ENCODE measurements around the gene SDC1. TPM values are rescaled to one million over a fixed set of nuclear protein-coding genes. Genes with fewer than 3 reads are reported as not detected.

The SDC1 gene
- polyA plus RNA-seq, 1 of the 3 experiments (the other 2 are of a cell fraction) = 122 TPM

- Histone ChIP-seq H4K20me1 (ENCODE audit: insufficient read depth) (no peaks in the 10 kb centered on the region), H3K36me3 (replicated peaks in 1 of 2; ENCODE audit: control insufficient read depth in 1 of 2, insufficient read depth in 2 of 2, low read length in 1 of 2) (no peaks in the 10 kb centered on the region), H3K4me3 (ENCODE audit: low read depth in 2 of 2, low read length in 1 of 2) (no peak overlapping the region), H2AFZ (ENCODE audit: low read depth) (no peak overlapping the region), H3F3A (replicated peaks; ENCODE audit: insufficient read depth) (no peaks in the 10 kb centered on the region), H3K9ac (no peak overlapping the region), H3K27me3 (ENCODE audit: insufficient read depth) (no peaks in the 10 kb centered on the region), H3K4me2 (no peak overlapping the region), H3K27ac (ENCODE audit: low read depth in 2 of 2, low read length in 1 of 2) (no peak overlapping the region), H3K4me1 (ENCODE audit: control insufficient read depth in 1 of 2, insufficient read depth in 2 of 2, low read depth in 1 of 2, low read length in 1 of 2) (peaks cover 16 to 28% of the 10 kb centered on the region in 2 experiments; a peak in 2 of 4 replicates), H3K9me3 (no peaks in the 10 kb centered on the region), H3K79me2 (ENCODE audit: insufficient read depth) (no peaks in the 10 kb centered on the region), H3K9me2 (no peaks in the 10 kb centered on the region)
- TF ChIP-seq TAF1 (IDR thresholded peaks at IDR 0.05; ENCODE audit: borderline replicate concordance, low read depth, low read length) = no peak
- TF ChIP-seq, protein P1, sequence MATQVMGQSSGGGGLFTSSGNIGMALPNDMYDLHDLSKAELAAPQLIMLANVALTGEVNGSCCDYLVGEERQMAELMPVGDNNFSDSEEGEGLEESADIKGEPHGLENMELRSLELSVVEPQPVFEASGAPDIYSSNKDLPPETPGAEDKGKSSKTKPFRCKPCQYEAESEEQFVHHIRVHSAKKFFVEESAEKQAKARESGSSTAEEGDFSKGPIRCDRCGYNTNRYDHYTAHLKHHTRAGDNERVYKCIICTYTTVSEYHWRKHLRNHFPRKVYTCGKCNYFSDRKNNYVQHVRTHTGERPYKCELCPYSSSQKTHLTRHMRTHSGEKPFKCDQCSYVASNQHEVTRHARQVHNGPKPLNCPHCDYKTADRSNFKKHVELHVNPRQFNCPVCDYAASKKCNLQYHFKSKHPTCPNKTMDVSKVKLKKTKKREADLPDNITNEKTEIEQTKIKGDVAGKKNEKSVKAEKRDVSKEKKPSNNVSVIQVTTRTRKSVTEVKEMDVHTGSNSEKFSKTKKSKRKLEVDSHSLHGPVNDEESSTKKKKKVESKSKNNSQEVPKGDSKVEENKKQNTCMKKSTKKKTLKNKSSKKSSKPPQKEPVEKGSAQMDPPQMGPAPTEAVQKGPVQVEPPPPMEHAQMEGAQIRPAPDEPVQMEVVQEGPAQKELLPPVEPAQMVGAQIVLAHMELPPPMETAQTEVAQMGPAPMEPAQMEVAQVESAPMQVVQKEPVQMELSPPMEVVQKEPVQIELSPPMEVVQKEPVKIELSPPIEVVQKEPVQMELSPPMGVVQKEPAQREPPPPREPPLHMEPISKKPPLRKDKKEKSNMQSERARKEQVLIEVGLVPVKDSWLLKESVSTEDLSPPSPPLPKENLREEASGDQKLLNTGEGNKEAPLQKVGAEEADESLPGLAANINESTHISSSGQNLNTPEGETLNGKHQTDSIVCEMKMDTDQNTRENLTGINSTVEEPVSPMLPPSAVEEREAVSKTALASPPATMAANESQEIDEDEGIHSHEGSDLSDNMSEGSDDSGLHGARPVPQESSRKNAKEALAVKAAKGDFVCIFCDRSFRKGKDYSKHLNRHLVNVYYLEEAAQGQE (IDR thresholded peaks at IDR 0.05; ENCODE audit: low read depth, low read length) = no peak
- TF ChIP-seq FOXJ3 (CRISPR knock-in tag; IDR thresholded peaks at IDR 0.05) = no peak
- TF ChIP-seq MEF2A (IDR thresholded peaks at IDR 0.05; ENCODE audit: borderline replicate concordance, low read depth) = no peak
- no peak for TF ChIP-seq FOXM1 (IDR thresholded peaks at IDR 0.05; ENCODE audit: low read depth)
- no peak for TF ChIP-seq EZH2phosphoT487 (IDR thresholded peaks at IDR 0.05; ENCODE audit: borderline replicate concordance, low read depth)
- TF ChIP-seq YY1 (IDR thresholded peaks at IDR 0.05; ENCODE audit: low read depth) = no peak
- no peak for TF ChIP-seq MAX (IDR thresholded peaks at IDR 0.05; ENCODE audit: low read depth)
- TF ChIP-seq TCF12 (IDR thresholded peaks at IDR 0.05) = no peak
- TF ChIP-seq NFIC (IDR thresholded peaks at IDR 0.05; ENCODE audit: borderline replicate concordance) = no peak
- no peak for TF ChIP-seq CTCF (IDR thresholded peaks at IDR 0.05)
- TF ChIP-seq CHD2 (IDR thresholded peaks at IDR 0.05; ENCODE audit: low read length, partially characterized antibody) = no peak
- TF ChIP-seq GATA2 (CRISPR knock-in tag; IDR thresholded peaks at IDR 0.05) = no peak
- no peak for TF ChIP-seq SMC3 (IDR thresholded peaks at IDR 0.05; ENCODE audit: low read depth, low read length)
- TF ChIP-seq RFX5 (IDR thresholded peaks at IDR 0.05; ENCODE audit: low read length) = no peak
- no peak for TF ChIP-seq USF1 (IDR thresholded peaks at IDR 0.05; ENCODE audit: borderline replicate concordance, low read depth)
- TF ChIP-seq EP300 (IDR thresholded peaks at IDR 0.05; ENCODE audit: borderline replicate concordance in 1 of 2, low read depth in 1 of 2, low read length in 1 of 2) = no peak
- TF ChIP-seq JUND (IDR thresholded peaks at IDR 0.05) = no peak
- TF ChIP-seq GABPA (IDR thresholded peaks at IDR 0.05; ENCODE audit: low read depth) = no peak
- no peak for TF ChIP-seq RCOR1 (IDR thresholded peaks at IDR 0.05; ENCODE audit: low read length)
- DNase-seq = no peak
- 33% methylated on average over 1 of the region's 1 CpG for WGBS (ENCODE audit: low lambda C conversion rate)
- POLR2A ChIA-PET = no interaction called here
- CTCF ChIA-PET = interaction anchor here (0.6 to 0.9 kb wide), 2 partner anchors 8 to 48 kb away, joined by 3 read pairs; no protein-coding TSS in a partner anchor
These were observed 41.6 kb downstream of the SDC1 start for GRCh38 chr2:20183373-20183772.
